ENCODE results near the gene MEX3A. TPM values are rescaled to one million over a fixed set of nuclear protein-coding genes. Genes with fewer than 3 reads are reported as not detected.
"Not testable (repeated sequence)": the region's sequence is repeated elsewhere in the genome, so short reads cannot be mapped to it uniquely, and the experiment has no call there.

Gene MEX3A
- total and polyA plus RNA-seq, 2 experiments from 2014 or later, result 18.5 to 38.1 TPM

GRCh38 chr1:156121457-156121856, 39.2 kb upstream of the MEX3A start:
- Histone ChIP-seq H3K4me2 (no peak overlapping the region), H2AFZ (no peak overlapping the region), H3K4me3 (no peak overlapping the region), H3K79me2 (replicated peaks; ENCODE audit: insufficient read depth) (peaks cover 31% of the 10 kb centered on the region), H3F3A (replicated peaks; ENCODE audit: low read depth) (0 out of 2 replicates have a peak, but pooled peaks cover 3% of the 10 kb centered on the region), H3K27me3 (ENCODE audit: insufficient read depth) (no peaks in the 10 kb centered on the region), H3K27ac (ENCODE audit: low read depth) (no peak overlapping the region), H4K20me1 (replicated peaks; ENCODE audit: insufficient read depth) (no peaks in the 10 kb centered on the region), H3K9me2 (ENCODE audit: insufficient read depth) (no peaks in the 10 kb centered on the region), H3K4me1 (ENCODE audit: insufficient read depth) (peaks cover 42% of the 10 kb centered on the region), H3K36me3 (ENCODE audit: insufficient read depth) (no peaks in the 10 kb centered on the region)
- Mint-ChIP-seq H3K27me3 (ENCODE audit: insufficient read depth, low read depth, poor library complexity) (peaks cover 43% of the 10 kb centered on the region), H3K27ac (peak overlapping the region; percentile 75), H3K4me1 (peaks cover 59% of the 10 kb centered on the region), H3K9me3 (no peaks in the 10 kb centered on the region; the same call in 2 of the 3 replicates), H3K4me3 (no peak overlapping the region), H3K36me3 (ENCODE audit: low read depth) (no peaks in the 10 kb centered on the region; the same call in 2 of the 3 replicates)
- TF ChIP-seq ZNF331 (CRISPR knock-in tag; IDR thresholded peaks at IDR 0.05; ENCODE audit: low read depth), result no peak
- TF ChIP-seq EZH2phosphoT487 (IDR thresholded peaks at IDR 0.05; ENCODE audit: unreplicated experiment), result no peak
- TF ChIP-seq, protein P1, sequence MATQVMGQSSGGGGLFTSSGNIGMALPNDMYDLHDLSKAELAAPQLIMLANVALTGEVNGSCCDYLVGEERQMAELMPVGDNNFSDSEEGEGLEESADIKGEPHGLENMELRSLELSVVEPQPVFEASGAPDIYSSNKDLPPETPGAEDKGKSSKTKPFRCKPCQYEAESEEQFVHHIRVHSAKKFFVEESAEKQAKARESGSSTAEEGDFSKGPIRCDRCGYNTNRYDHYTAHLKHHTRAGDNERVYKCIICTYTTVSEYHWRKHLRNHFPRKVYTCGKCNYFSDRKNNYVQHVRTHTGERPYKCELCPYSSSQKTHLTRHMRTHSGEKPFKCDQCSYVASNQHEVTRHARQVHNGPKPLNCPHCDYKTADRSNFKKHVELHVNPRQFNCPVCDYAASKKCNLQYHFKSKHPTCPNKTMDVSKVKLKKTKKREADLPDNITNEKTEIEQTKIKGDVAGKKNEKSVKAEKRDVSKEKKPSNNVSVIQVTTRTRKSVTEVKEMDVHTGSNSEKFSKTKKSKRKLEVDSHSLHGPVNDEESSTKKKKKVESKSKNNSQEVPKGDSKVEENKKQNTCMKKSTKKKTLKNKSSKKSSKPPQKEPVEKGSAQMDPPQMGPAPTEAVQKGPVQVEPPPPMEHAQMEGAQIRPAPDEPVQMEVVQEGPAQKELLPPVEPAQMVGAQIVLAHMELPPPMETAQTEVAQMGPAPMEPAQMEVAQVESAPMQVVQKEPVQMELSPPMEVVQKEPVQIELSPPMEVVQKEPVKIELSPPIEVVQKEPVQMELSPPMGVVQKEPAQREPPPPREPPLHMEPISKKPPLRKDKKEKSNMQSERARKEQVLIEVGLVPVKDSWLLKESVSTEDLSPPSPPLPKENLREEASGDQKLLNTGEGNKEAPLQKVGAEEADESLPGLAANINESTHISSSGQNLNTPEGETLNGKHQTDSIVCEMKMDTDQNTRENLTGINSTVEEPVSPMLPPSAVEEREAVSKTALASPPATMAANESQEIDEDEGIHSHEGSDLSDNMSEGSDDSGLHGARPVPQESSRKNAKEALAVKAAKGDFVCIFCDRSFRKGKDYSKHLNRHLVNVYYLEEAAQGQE (IDR thresholded peaks at IDR 0.05; ENCODE audit: unreplicated experiment), result no peak
- TF ChIP-seq JUNB (IDR thresholded peaks at IDR 0.05; ENCODE audit: unreplicated experiment), result no peak
- no peak for TF ChIP-seq ZNF114 (CRISPR knock-in tag; IDR thresholded peaks at IDR 0.05)
- TF ChIP-seq, protein P2, sequence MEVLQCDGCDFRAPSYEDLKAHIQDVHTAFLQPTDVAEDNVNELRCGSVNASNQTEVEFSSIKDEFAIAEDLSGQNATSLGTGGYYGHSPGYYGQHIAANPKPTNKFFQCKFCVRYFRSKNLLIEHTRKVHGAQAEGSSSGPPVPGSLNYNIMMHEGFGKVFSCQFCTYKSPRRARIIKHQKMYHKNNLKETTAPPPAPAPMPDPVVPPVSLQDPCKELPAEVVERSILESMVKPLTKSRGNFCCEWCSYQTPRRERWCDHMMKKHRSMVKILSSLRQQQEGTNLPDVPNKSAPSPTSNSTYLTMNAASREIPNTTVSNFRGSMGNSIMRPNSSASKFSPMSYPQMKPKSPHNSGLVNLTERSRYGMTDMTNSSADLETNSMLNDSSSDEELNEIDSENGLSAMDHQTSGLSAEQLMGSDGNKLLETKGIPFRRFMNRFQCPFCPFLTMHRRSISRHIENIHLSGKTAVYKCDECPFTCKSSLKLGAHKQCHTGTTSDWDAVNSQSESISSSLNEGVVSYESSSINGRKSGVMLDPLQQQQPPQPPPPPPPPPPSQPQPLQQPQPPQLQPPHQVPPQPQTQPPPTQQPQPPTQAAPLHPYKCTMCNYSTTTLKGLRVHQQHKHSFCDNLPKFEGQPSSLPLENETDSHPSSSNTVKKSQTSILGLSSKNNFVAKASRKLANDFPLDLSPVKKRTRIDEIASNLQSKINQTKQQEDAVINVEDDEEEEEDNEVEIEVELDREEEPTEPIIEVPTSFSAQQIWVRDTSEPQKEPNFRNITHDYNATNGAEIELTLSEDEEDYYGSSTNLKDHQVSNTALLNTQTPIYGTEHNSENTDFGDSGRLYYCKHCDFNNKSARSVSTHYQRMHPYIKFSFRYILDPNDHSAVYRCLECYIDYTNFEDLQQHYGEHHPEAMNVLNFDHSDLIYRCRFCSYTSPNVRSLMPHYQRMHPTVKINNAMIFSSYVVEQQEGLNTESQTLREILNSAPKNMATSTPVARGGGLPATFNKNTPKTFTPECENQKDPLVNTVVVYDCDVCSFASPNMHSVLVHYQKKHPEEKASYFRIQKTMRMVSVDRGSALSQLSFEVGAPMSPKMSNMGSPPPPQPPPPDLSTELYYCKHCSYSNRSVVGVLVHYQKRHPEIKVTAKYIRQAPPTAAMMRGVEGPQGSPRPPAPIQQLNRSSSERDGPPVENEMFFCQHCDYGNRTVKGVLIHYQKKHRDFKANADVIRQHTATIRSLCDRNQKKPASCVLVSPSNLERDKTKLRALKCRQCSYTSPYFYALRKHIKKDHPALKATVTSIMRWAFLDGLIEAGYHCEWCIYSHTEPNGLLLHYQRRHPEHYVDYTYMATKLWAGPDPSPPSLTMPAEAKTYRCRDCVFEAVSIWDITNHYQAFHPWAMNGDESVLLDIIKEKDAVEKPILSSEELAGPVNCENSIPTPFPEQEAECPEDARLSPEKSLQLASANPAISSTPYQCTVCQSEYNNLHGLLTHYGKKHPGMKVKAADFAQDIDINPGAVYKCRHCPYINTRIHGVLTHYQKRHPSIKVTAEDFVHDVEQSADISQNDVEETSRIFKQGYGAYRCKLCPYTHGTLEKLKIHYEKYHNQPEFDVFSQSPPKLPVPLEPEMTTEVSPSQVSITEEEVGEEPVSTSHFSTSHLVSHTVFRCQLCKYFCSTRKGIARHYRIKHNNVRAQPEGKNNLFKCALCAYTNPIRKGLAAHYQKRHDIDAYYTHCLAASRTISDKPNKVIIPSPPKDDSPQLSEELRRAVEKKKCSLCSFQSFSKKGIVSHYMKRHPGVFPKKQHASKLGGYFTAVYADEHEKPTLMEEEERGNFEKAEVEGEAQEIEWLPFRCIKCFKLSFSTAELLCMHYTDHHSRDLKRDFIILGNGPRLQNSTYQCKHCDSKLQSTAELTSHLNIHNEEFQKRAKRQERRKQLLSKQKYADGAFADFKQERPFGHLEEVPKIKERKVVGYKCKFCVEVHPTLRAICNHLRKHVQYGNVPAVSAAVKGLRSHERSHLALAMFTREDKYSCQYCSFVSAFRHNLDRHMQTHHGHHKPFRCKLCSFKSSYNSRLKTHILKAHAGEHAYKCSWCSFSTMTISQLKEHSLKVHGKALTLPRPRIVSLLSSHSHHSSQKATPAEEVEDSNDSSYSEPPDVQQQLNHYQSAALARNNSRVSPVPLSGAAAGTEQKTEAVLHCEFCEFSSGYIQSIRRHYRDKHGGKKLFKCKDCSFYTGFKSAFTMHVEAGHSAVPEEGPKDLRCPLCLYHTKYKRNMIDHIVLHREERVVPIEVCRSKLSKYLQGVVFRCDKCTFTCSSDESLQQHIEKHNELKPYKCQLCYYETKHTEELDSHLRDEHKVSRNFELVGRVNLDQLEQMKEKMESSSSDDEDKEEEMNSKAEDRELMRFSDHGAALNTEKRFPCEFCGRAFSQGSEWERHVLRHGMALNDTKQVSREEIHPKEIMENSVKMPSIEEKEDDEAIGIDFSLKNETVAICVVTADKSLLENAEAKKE (CRISPR knock-in tag; IDR thresholded peaks at IDR 0.05), result no peak
- TF ChIP-seq, protein P3, sequence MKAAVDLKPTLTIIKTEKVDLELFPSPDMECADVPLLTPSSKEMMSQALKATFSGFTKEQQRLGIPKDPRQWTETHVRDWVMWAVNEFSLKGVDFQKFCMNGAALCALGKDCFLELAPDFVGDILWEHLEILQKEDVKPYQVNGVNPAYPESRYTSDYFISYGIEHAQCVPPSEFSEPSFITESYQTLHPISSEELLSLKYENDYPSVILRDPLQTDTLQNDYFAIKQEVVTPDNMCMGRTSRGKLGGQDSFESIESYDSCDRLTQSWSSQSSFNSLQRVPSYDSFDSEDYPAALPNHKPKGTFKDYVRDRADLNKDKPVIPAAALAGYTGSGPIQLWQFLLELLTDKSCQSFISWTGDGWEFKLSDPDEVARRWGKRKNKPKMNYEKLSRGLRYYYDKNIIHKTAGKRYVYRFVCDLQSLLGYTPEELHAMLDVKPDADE (IDR thresholded peaks at IDR 0.05), result no peak
- no peak for TF ChIP-seq EZH2 (IDR thresholded peaks at IDR 0.05; ENCODE audit: low read depth, unreplicated experiment)
- no peak for TF ChIP-seq STAT1 (IDR thresholded peaks at IDR 0.05; ENCODE audit: unreplicated experiment)
- TF ChIP-seq CREB1 (CRISPR knock-in tag; IDR thresholded peaks at IDR 0.05; ENCODE audit: low read depth), result no peak
- DNase-seq (ENCODE audit: low spot score) (no peak), ATAC-seq (no peak)

GRCh38 chr1:156121005-156121404, 38.7 kb upstream of the MEX3A start:
- H3K27me3 Mint-ChIP-seq (ENCODE audit: insufficient read depth, low read depth, poor library complexity), result peaks cover 43% of the 10 kb centered on the region
- peaks cover 33% of the 10 kb centered on the region for H3K79me2 ChIP-seq (replicated peaks; ENCODE audit: insufficient read depth)
- not testable (repeated sequence) for H3K9me3 Mint-ChIP-seq; DNase-seq (ENCODE audit: low spot score); H3K36me3 Mint-ChIP-seq (ENCODE audit: low read depth); H3K27me3 ChIP-seq (ENCODE audit: insufficient read depth); H2AFZ ChIP-seq; H3K36me3 ChIP-seq (ENCODE audit: insufficient read depth); H3K4me3 Mint-ChIP-seq; H4K20me1 ChIP-seq (replicated peaks; ENCODE audit: insufficient read depth); H3K4me3 ChIP-seq; H3K9me2 ChIP-seq (ENCODE audit: insufficient read depth); H3K4me2 ChIP-seq; ATAC-seq; H3F3A ChIP-seq (replicated peaks; ENCODE audit: low read depth); H3K27ac ChIP-seq (ENCODE audit: low read depth)
- H3K4me1 Mint-ChIP-seq, result peaks cover 59% of the 10 kb centered on the region
- peaks cover 45% of the 10 kb centered on the region for H3K4me1 ChIP-seq (ENCODE audit: insufficient read depth)
- 0 out of 2 replicates have a peak overlapping the region, but pooled peaks have one; percentile 48 for H3K27ac Mint-ChIP-seq
